ENCODE measurements around the gene IGF1R. TPM values are rescaled to one million over a fixed set of nuclear protein-coding genes. Genes with fewer than 3 reads are reported as not detected.

The IGF1R gene
- total and polyA plus RNA-seq, 2 of the 8 experiments (the other 6 are each of a cell fraction or from before 2014, with no cell fraction given), result 32.9 to 109 TPM

DNA sequence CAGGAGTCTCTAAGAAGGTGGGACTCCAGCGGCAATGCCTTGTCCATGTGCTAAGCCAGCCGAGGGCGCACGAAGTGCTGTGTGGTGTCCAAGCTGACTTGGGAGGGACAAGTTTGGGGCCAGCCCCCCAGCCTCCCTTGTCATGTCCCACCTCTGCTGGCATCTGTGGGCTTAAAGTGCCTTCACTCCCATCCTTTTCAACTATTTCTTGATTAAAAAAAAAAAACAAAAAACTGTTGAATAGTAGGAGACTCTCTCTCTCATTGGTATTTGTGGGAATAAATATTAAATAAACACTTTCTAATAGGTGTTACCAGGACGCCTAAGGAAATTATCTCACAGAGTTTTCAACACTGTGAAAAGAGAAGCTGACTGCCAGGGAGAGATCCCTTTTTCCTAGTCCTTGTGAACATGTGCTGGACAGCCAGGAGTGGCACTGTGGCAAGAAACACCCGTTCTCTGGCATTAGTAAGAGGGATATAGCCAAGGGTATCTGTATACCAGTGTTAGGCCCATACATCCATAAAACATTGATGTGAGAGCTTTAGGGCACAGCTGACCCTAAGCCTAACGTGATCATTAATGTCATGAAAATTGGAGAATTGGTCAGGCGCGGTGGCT lies 158.0 kb downstream of the IGF1R start (continued):
- TF ChIP-seq RXRA (IDR thresholded peaks at IDR 0.05; ENCODE audit: insufficient read depth, low read depth, low read length) (no peak), SP2 (IDR thresholded peaks at IDR 0.05; ENCODE audit: low read length) (no peak), RFX5 (IDR thresholded peaks at IDR 0.05; ENCODE audit: borderline replicate concordance, low read depth, low read length) (no peak), EZH2 (IDR thresholded peaks at IDR 0.05; ENCODE audit: low read depth, low read length, severe bottlenecking) (no peak), BRCA1 (IDR thresholded peaks at IDR 0.05; ENCODE audit: low read depth, low read length) (no peak)
